LoVo (cell line): Measurements from ENCODE around the gene TUT1.

Experiments
- DNase-seq: peaks from one replicate; pipeline ENCODE4 v3.0.0-alpha.2; 2016; ENCODE audit warnings: low spot score

The TUT1 gene

DNA sequence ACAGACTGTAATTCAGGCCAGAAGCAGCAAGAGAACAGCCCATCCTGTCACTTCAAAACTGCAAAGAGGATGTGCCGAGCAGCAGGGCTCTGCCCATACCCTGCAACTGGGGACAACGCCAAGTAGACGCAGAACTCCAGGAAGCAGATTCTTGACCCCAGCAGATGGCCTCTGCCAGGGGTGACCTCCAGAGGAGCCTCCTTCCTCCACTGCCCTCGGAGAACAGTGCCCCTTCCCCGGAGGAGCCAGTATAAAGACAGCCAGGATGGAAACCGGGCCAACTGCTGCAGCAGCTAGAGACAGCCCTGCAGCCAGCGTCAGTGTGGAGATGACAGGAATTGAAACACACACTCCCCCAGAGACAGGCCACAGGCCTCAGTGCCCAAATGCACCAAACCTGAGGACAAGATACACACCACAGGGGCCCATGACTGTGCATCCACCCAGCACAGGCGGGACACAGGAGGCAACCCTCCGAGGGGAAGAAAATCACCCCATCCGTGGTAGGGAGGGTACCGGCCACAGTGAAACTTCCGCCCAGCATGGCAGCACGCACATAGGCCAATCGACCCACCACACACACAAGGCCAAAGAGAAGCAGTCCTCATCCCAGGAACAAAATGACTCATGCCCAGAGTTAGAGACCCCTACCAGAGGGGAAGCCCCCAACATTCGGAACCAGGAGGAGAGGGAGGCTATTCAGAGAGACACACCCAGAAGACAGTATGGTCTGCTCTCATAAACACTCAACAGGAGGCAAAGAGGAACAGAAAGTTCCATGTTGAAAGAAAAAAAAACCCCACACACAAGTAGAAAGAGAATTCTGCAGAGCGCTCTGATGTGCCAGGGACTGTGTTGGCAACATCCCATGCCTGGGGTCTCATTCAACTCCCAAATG, 50.3 kb downstream of the TUT1 start:
- DNase-seq: no peak

DNA sequence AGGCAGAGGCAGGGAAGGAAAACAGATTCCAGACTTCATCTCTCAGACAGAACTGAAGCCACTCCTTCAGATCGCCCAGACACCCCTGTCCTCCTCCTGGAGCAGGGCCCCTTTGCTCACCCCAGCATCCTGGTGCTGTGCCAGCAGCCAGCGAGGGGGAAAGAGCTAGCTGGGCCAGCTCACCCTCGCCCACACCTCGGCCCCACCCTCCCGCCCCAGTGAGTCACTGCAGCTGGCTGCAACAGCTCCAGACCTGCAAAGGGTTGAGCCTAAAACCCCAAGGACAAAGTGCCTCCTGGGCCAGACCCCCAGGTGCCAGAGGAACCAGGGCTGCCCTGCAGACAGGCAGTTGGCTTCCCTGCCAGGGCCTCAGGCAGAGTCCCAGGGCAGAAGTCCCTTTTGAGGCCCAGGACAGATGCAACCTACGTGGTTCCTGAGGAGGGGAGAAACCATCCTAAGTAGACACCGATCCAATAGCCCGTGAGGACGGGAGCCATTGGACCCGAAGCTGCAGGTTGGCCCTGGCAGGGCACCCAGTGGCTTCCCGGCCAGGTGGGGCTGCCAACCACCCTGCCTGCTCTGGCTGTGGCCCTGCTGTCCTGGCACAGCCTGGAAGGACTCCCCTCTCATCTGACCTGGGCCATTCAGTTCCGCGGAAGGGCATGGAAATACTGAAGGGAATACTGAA, 51.9 kb downstream of the TUT1 start:
- DNase-seq: peak; percentile 80

DNA sequence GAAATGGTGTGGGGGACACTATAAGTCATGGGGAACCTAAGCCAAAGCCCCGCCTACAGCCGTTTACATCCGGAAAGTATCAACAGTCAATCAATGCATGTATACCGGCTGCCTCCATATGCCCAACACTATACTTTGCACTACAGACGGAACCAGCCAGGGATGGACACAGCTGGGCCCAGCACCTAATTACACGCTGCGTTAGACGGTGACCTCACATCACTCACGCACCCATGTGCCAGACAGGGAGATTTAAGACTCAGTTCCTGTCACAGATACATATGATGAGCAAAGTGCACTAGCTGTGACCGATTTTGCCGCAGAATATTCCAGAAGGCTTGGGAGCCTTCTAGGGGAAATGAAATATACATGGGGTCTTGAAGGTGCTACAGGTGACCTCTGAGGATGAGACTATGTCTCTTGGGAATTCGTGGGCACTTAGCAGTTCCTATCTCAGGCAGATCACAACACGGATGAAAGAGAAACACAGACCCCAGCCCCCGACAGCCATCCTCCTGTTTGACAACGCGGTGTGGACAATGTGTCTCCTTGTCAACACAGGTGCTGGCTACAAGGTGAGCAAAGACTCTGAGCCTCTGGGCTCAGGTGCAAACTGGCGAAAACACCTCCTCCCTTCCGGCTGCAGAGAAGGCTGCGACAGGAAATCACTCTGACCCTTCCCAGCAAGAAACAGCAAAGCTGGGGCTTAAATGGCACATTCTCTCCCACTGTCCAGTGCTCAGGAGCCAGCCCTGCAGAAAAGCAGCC, 52.7 kb downstream of the TUT1 start:
- DNase-seq: no peak

DNA sequence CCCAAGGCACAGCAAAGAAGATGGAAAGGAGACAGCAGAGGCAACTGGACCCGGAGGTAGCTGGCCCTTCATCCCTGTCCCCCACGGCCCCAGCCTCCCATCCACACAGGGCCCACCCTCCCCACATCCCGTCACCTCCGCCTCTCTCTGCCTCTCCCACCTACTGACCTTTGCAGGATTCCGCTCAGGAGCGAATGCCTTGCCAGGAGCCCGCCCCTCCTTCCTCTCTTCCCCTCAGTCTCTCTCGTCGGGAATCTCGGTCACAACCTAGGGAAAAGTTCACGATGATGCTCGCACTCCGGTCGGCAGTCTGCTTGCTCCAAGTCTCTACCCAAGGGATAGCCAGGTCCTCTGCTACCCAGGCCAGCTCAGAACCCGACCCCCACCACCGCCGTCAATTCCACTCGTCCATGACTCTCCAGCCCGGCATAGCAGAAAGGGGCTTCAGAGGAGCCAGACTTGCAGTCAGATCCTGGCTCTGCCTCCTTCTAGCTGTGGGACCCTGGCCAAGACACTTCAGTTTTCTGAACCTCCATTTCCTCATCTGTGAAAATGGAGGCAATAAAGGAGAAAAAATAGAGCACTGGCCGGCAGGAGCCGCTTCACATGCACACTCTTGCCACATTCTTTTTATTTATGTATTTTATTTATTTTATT, 54.9 kb downstream of the TUT1 start:
- DNase-seq: no peak

DNA sequence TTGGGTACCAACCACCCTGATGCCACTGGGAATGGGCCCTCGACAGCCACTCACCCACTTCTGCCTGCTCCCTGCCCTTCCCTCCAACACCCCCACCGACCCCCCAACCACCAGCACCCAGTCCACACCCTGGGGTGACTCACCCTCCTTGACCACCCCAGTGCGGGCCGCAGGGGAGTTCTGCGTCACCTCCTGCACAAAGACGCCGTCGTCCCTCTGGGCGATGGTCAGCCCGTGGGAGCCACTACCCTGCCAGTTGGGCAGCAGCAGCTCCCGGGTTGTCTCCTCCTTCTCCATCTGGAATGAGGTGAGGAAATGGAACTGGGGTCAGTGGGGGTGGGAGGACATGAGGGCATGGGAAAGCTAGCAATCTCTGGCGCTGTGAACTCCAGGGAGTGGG, 55.5 kb downstream of the TUT1 start:
- DNase-seq: no peak

DNA sequence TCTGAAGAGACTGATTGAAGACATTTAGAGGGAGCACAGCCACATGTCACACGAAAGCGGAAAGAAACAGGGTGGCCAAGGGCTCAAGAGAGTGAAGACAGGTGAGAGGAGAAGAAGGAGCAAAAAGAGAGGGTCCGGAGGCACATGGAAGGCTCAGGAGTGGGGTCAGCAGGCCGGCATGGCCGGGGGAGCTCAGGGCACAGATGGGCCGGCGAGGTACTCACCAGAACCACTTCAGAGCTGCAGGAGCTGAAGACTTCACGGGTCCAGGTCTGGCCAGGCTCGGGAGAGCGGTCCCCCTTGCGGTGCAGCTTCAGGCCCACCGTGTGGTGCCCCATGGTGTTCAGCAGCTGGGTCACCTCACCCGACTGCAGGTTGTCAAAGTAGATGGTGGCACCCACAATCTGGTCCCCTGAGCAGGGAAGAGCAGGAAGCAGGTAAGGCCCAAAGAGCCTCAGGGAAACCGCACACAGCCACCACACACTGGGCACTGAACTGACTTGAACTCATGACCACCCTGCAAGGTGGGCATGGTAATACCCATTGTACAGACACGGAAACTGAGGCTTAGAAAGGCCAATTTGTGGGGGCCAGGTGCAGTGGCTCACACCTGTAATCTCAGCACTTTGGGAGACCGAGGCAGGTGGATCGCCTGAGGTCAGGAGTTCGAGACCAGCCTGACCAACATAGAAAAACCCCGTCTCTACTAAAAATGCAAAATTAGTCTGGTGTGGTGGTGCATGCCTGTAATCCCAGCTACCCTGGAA, 56.4 kb downstream of the TUT1 start:
- DNase-seq: no peak

DNA sequence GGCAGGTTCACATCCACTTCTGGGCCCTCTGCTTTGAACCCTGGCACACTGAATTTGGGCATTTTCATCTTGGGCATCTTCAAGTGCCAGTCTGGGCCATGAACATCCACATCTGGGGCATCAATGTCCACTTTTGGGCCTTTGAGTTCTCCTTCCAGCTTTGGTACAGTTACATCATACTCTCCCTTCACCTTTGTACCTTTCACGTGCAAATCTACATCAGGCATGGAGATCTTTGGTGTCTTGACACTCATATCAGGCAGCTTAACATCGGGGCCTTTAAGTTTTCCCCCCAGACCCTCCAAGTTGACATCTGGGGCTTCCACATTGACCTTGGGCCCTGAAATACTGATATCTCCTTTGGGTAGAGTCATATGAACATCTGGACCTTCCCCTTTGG, 59.2 kb downstream of the TUT1 start:
- no peak for DNase-seq
